T-helper 1 cell (primary cell): ENCODE data around the gene FAM83C.
A peak's percentile ranks its signal among the peaks of the same experiment; 100 is the strongest.
"Not testable (repeated sequence)": the region's sequence is repeated elsewhere in the genome, so short reads cannot be mapped to it uniquely, and the experiment has no call there.

Experiments used
- DNase-seq, 5 donors: peaks; one replicate each; pipeline ENCODE4 v3.0.0-alpha.2; 2012 to 2020

FAM83C gene

DNA sequence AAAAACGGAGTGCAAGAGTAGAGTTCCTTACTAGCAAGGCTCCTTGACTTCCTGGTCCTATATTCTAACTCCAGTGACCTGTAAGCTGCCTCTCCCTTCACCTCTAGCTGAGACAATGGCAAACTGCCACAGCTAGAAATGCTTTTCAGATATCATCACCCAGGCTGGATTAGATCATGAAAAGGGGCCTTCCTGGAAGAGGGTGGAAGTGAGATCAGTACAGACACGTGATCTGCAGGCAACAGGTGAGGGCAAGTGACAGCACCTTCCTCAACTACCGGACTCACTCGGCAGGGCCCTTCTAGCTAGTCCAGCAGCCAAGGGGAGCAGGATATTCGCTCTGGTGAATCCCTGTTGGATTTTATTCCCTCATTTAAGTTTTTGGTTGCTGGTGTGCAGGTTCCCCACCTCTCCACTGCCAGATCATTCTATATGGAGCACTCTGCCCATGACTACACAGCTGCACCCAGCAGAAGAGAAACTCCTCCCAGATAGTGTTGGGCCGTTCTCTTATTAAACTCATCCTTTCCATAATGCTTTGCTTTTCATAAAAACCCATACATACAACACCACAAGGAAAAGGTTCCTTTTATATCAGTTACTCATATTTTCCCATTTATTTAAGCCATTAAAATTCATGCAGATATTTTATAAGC lies 26.4 kb upstream of the FAM83C start:
- DNase-seq: no peak

DNA sequence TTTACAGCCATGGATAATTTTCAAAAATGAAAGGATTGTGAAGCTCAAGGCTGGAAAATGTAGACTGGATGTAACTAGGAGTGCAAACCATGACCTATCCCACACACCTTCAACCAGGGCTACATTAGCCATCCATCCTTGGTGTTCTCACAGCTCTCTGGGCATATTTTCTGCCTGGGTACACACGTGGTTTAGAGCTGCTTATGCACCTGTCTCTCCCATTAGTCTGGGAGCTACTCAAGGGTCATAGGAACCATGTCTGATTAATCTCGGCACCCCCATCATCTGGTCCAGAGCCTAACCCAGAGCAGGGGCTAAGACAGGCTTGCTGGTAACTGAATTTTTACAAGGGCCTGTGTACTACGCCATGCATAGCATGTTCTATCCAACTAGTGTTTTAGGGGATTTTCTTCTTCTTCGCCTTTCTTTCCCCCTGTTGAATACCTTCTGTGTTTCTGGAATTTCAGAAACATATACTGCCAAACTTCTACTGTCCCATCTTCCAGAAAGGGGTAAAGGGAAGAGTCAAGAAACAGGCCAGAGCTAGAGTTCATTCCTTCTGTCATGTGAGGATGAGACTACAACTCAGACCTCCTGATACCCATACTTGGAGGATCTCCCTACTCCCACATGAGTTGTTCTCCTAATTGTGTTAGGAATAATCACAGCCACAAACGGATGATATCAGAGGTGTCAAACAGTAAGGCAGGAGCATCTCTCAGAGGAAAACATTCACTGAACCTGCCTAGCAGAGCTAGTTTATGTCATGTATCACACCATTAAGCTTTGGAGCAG lies 25.4 kb upstream of the FAM83C start:
- no peak for DNase-seq

DNA sequence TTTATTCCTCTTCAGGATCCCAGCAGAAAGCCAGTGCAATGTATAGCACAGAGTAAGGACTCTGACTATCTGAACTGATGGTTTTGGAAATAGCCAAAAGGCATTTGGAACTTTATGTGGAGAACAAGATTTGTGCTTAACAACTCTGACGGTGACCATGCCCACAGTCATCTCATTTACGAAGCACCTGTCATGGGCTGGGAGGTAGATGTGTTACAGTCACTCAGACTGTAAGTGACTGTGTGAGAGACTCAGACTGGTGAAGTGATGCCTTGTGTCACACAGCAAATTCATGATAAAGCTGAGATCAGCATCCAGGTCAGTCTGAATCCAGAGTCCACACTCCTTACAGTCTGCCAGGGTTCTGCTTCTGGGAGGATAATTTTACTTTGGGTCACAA lies 23.9 kb upstream of the FAM83C start:
- no peak for DNase-seq

DNA sequence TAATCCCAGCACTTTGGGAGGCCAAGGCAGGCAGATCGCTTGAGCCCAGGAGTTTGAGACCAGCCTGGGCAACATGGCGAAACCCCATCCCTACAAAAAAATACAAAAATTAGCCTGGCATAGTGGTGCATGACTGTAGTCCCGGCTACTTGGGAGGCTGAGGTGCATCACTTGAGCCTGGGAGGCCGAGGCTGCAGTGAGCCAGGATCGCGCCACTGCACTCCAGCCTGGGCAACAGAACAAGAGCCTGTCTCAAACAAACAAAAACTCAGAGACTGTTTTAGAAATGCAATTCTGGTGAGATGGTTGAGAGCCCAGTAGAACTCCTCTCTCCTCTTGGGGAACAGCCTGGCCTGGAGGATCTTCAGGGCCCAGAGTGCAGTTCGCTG lies 23.4 kb upstream of the FAM83C start:
- not testable (repeated sequence) for DNase-seq

DNA sequence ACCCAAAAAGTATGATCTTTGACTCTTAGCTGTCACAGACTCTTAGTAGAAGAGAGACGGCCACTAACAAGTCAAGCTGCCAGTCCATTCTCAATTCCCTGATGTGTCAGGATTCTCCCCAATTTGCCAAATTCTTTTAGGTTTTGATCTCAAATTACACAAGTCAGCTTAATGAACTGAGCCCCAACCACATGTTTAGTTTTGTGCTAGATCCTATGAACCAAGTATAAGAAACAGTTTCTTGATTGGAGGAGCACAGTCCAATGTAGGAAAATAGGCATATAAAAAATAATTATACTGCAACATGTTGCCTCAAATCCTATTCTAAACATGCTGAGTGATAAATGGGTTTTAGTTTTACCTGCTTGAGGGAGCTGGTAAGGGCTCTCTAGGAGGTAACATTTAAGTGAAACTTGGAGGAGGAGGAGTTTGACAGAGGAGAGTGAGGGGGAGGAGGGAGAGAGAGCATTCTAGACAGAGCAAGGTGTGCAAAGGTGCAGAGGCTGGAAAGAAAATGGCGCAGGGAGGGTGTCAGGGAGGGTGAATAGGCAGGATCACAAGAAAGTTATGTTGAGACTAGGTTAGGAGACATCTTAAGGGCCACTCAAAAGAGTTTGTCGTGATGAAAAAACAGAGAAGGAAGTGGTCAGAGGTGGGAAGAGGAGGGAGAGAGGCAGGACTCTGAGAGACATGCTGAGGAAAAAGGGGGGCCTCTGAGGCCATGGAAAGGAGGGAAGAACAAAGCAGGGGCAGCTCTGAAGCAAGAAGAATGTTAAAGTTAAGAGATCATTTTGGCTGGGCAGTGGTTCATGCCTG lies 22.8 kb upstream of the FAM83C start:
- DNase-seq: no peak

DNA sequence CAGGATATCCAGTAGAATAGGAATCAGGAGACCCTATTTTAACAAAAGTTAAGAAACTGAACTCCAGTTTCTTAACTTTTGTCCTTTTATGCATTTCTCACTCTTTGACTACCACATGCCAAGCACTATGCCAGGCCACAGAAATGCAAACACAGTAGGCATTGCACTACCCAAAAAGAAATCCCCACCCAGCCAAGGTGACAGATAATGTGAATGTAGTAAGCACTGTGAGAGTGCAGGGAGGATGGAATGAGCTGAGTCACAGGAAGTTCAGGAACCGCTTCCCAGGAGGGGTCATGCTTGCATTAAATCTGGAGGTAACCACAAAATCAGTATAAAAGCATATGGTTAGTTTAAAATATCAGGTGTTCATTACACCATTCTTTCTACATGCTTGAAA lies 20.1 kb upstream of the FAM83C start:
- peak in 1 of 5 donors; percentile 55 for DNase-seq

DNA sequence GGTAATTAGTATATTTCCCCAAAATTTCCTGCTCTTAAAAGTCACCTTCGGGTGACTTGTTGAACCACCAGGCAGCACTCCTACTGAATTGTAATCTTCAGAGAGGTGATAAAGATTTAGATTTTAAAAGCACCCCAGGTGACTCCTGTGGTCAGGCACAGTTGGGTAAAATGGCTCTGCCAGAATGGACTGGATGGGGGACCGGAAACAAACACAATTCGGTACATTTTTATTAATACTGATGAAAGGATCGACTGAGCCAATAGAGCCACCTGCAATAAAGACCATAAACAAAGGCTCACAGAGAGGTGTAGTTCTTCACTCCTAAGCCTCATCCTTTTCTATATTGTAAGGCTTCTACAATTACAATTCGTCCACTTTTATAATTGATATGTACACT lies 19.6 kb upstream of the FAM83C start:
- no peak for DNase-seq

DNA sequence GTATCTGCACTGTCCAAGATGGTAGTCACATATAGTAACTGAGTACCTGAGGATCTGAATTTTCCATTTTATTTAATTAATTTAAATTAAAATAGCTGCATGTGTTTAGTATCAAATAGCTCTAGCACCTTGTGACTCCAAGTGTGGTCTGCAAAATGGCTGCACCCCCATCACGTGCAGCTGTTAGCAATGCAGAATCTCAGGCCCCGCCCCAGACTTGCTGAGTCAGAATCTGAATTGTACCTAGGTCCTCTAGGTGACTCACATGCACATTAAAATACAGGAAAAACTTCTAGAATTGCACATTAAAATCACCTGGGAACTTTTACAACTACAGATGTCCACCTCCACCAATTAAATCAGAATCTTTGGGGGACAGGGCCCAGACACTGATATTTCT lies 19.2 kb upstream of the FAM83C start:
- DNase-seq: peak in 1 of 5 donors; percentile 76

DNA sequence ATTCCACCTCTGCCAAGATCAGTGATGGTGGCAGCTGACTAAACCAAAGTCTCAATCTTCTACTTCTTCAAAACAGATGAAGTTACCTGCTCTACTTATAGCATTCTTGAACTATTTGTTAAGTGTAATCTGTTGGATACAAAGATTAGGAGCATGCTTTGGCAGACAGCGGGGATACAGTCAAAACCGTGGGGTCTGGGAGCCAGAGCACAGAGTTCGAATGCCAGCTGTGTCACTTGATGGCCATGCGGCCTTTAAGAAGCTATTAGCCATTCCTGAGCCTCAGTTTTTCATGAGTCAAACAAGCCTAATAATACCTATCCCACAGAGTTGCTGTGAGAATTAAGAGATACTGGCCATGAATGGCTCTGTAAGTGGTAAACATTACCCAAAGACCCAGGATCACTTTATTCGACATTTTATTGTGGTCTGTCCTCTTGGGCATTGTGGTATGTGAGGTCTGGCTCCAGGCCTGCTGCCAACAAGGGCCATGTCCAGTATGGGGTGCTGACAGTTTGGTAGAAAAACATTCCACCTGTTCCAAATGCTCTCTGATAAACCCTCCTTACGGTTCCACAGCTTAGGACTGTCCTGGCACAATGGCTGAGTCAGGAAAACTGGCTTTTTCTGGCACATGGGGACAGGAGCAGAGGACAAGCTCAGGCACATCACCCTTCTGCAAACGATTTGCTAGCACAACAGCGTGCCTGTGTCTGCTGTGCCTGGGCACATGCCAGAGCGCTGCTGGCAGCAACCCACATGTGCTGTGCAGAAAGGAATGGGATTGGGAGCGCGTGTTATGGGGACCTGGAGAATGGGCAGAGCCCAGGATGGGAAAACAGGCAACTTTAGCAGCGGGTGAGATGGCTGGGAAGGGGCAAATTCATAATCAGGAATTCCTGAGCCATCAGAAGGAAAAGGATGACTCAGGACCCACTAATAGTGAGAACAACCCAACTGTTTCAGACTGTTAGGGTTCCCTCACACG lies 15.7 kb upstream of the FAM83C start:
- no peak for DNase-seq

DNA sequence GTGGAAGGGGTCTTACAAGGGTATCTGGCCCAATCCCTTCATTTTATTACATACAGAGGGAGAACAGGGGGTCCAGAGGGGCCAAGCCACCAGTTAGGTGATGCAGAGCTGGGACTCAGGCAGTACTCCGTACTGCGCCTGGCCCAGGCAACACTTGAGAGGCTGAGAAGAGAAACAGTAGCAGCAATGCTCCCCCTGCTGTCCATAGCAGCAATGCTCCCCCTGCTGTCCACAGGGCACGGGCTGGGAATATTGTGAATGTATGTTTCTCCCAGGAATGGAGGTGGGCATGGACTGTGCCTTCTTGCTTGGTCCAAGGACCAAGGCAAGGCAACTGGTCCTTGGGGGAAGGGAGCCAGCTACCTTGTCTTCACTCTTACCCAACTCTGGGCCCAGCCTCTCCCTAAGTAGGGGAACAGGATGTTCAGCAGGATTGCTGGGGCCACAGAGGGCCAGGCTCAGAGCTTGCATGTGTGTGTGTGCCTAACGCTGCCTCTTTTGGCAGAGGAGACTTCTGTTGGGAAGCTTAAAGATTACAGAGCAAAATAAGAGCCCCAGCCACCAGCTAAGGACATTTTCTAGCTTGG lies 14.8 kb upstream of the FAM83C start:
- peak in 1 of 5 donors; percentile 43 for DNase-seq

DNA sequence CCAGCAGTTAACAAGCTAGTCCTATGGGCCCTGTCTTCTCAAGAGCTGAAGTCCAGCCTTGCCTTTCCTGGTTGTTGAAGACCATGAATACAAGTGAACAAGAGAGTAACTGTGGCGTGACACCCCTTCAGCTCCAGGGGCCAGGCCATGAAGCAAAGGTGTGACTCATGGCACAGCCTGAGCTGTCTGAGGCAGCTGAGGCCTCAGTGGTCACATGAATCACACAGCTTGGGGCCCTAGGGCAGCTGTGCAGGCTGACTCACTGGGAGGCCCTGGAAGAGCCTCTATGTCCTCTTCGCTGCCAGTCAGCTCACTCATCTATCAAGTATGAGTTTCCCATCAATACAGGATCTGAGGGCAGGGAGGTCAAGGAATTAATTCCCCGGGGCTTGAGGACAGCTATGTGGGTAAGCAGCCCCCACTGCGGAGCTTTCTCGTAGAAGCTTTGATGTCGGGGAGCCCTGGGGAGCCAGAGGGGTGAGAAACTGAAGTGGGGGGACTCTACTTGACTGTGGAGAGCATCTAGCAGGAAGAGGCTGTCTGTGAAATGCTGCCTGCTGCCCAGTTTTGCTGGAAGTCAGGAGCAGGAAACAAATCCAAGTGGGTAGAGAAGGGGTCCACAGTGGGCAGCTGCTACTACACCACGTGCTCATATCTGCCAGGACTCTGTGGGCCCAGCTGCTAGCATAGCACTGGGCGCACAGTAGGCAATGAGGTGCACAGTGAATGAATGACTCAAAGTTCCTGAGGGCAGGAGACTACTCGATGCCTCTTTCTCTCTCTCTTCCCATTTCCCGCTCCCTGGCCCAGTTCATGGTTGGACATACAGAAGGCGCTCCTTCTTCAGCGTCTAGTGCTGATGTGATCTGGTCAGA lies 13.7 kb upstream of the FAM83C start:
- DNase-seq: peak in 1 of 5 donors; percentile 89

DNA sequence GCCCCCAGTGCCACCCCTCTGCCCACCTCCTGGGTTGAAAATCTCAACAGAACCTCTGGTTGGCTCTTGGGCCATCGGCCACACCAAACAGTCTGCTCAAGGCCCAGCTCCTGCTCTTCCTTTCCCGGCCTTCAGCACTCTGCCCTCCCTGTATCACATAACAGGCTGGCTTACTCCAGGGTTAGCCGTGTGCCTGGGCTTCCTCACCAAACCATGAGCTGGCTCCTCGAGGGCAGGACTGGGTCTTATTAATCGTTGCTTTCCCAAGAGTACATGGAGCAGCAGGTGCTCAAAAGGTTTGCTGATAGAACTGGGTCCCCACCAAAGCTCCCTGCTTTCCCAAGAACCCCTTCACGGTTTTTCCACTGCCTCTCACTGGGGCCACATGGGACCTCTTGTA lies 12.7 kb upstream of the FAM83C start:
- DNase-seq: no peak

DNA sequence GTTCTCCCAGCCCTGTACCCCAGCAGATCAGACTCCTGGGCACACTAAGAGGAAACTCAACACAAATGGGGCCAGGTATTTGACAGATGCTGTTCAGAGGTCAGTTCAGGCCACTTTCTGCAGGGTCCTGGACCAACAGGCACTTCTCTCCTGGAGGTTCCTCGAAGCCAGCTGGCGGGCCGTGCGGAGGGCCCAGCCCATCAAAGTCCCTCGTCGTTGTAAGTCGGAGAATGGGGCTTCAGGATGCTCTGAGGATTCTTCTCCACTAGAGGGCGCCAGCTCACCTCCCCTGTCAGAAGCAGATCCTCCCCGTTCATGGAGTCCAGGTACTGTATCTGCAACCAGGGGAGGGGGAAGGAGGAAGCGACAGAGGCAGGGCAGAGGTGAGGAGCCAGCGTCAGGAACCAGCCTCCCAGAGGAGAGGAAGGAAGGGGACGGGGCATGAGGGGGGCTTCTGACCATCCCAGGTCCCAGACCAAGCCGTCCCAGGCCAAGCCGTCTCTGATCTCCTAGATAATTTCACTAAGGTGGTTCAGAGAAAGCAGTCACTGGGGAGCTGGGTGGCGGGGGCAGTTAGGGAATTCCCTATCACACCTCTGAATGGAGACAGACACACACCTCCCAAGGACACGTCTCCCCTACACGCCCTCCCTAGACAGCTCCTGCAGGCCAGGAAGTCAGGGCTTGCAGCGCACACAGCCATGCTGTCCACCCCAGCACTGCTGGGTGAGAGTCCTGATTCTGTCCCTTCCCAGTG lies 11.7 kb upstream of the FAM83C start:
- DNase-seq: peak; percentile 54 to 88 (median 75)

DNA sequence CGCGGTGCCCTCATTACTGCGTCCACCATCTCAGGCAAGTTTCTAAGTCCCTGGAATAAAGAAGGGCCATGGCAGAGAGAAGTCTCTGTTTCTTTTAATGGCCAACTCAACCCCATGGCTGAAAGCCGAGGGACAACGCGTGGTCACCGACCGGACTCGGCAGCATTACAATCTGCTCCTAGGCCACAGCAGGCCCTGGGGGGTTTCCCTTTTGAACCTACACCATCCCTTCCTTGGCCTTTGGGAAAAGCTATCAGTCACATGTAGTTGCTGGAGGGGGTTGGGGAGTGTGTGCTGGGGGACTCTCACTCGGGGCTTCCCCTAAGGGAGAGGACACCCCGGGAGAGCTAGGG lies 11.1 kb upstream of the FAM83C start:
- no peak for DNase-seq

DNA sequence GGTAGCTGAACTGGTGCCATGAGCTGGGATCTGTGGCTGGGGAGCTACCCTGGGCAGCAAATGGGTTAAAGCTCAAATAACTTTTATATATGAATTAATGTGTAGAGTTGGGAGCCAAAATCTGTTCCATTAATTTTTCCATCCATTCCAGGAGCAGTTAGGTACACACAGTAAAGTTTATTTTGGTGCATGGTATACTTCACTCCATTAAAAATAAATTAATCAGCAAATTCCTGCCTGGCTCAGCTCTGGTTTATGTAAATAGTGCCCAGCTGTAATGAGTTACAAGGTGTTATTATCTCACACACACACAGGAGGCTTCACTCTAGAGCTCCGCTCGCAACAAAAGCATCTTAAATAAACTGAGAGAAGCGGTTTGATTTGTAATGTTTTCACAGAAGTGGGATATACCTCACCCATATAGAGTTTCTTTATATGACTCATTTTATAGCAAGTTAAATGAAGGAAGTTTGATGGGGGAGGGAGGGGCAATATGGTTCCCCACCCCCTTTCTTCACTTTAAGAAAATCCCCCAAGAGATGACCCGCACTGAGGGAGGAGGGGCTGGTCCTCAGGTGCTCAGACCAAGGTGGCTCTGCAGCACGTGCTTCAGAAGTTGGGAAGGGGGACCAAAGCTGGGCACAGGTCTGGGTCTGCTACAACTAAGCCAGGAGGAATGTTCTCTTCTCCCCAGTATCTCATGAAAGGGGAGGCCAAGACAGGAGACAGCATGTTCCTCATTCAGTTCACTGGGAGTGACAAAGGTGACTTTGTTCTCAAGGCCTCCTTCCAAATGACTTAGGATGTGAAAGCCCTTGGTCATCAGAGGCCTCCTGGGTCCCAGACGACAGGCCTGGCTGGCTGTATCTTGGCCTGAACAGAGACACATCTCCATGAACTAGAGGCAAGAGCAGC lies 10.5 kb upstream of the FAM83C start:
- DNase-seq: peak in 1 of 5 donors; percentile 27

DNA sequence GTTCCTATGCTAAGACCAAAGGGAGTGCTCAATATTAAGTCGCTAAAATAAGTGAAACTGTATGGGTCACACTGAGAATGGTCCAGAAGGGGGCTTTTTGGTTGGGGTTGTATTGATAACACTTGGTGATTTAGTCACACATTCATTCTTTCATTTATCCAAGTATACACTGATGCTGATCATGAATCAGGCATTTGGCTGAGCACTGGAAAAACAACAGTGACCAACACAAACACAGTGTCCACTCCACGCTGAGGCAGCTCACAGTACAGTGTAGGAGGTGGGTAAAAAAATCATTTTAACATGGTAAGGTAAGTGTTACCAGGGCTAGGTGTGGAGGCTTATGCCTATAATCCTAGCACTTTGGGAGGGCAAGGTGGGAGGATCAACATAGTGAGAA lies 9.2 kb upstream of the FAM83C start:
- DNase-seq: no peak

DNA sequence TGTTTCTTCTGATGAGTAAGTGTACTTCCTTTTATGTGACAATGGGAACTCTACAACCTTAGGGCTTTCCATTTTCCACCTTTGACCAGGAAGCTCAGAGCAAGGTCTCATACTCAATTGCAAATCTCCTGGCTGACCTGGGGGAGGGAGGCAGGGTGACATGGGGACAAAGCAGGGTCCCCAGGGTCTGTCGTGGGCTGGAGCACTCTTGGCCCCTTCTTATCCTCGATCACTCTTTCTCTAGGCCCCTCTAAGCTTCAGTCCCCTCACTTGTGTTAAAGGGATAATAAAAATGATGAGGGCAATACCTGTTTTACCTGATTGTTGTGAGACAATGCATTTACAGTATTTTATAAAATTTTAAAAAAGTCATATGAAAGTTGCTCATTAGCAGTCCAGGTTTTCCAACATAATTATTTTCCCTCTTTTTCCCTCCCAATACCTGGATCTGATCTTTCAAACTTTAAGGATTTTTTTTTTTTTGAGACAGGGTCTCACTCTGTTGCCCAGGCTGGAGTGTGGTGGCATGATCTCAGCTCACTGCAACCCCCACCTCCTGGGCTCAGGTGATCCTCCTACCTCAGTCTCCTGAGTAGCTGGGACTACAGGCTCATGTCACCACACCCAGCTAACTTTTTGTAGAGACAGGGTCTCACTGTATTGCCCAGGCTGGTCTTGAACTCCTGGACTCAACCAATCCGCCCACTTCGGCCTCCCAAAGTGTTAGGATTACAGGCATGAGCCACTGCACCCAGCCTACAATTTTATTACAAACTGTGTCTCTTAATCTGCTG lies 8.4 kb upstream of the FAM83C start:
- no peak for DNase-seq

DNA sequence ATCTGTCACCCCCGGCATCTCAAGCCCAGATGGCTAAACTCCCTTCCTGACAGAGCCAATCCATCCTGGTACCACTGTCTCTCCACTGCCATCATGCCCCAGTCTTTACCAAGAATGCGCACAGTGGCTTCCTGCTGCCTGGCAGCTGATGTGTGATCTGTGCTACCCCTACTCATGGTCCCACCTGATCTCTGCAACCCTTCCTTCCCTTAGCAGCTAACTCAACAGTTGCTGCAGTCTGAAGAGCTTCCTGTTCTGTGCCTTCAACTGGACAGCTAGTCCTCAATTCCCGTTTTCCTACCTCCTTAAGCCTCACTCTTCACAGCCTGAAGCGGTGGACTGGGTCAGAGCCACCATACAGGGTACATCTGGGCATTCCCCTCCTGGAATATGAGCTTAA lies 7.6 kb upstream of the FAM83C start:
- DNase-seq: no peak
